Measurements from ENCODE around the gene IQSEC2.

The IQSEC2 gene

GRCh38 chrX:53286171-53286570 is 4.8 kb upstream of the IQSEC2 start:
- no peaks in the 10 kb centered on the region for H3K9me3 ChIP-seq (ENCODE audit: control insufficient read depth, insufficient read depth, low read depth, low read length)
- CTCF ChIA-PET = interaction anchor here (0.7 to 9.2 kb wide), 16 partner anchors 9 to 166 kb away, joined by 3 to 153 read pairs (median 4); no protein-coding TSS in a partner anchor
- H3K36me3 ChIP-seq (ENCODE audit: control insufficient read depth in 2 of 2, insufficient read depth in 1 of 2, low read length in 2 of 2) = no peaks in the 10 kb centered on the region
- H3K27ac ChIP-seq (ENCODE audit: extremely low read depth, low read depth, low read length) = no peak overlapping the region
- POLR2A ChIA-PET = interaction anchor here (2.0 kb wide), 1 partner anchor 61 kb away, joined by 5 read pairs; the partner anchor contains the start of gene KDM5C
- H3K4me3 ChIP-seq (ENCODE audit: low read depth, low read length) = no peak overlapping the region
- peaks cover 24% of the 10 kb centered on the region for H3K4me1 ChIP-seq (ENCODE audit: control insufficient read depth, insufficient read depth, low read length)
- no peak for TF ChIP-seq ZNF792 (tag by site-specific recombination; IDR thresholded peaks at IDR 0.05)
- TF ChIP-seq ZNF202 (tag by site-specific recombination; IDR thresholded peaks at IDR 0.05; ENCODE audit: borderline replicate concordance) = no peak
- TF ChIP-seq, protein P1, sequence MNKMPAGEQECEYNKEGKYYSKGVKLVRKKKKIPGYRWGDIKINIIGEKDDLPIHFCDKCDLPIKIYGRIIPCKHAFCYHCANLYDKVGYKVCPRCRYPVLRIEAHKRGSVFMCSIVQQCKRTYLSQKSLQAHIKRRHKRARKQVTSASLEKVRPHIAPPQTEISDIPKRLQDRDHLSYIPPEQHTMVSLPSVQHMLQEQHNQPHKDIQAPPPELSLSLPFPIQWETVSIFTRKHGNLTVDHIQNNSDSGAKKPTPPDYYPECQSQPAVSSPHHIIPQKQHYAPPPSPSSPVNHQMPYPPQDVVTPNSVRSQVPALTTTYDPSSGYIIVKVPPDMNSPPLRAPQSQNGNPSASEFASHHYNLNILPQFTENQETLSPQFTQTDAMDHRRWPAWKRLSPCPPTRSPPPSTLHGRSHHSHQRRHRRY (tag by site-specific recombination; IDR thresholded peaks at IDR 0.05) = no peak
- TF ChIP-seq MEIS1 (CRISPR knock-in tag; IDR thresholded peaks at IDR 0.05; ENCODE audit: borderline replicate concordance) = no peak
- no peak for TF ChIP-seq GLIS2 (tag by site-specific recombination; IDR thresholded peaks at IDR 0.05)
- no peak for TF ChIP-seq ZNF37A (tag by site-specific recombination; IDR thresholded peaks at IDR 0.05)
- no peak for TF ChIP-seq ZFP69B (tag by site-specific recombination; IDR thresholded peaks at IDR 0.05)
- TF ChIP-seq YY1 (tag by site-specific recombination; IDR thresholded peaks at IDR 0.05) = no peak
- no peak for TF ChIP-seq ZNF394 (tag by site-specific recombination; IDR thresholded peaks at IDR 0.05; ENCODE audit: borderline replicate concordance)
- TF ChIP-seq, protein P2, sequence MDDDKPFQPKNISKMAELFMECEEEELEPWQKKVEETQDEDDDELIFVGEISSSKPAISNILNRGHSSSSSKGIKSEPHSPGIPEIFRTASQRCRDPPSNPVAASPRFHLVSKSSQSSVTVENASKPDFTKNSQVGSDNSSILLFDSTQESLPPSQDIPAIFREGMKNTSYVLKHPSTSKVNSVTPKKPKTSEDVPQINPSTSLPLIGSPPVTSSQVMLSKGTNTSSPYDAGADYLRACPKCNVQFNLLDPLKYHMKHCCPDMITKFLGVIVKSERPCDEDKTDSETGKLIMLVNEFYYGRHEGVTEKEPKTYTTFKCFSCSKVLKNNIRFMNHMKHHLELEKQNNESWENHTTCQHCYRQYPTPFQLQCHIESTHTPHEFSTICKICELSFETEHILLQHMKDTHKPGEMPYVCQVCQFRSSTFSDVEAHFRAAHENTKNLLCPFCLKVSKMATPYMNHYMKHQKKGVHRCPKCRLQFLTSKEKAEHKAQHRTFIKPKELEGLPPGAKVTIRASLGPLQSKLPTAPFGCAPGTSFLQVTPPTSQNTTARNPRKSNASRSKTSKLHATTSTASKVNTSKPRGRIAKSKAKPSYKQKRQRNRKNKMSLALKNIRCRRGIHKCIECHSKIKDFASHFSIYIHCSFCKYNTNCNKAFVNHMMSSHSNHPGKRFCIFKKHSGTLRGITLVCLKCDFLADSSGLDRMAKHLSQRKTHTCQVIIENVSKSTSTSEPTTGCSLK (tag by site-specific recombination; IDR thresholded peaks at IDR 0.05) = no peak
- TF ChIP-seq ZNF596 (tag by site-specific recombination; IDR thresholded peaks at IDR 0.05) = no peak
- TF ChIP-seq ZNF580 (tag by site-specific recombination; IDR thresholded peaks at IDR 0.05) = no peak
- TF ChIP-seq ZBTB1 (tag by site-specific recombination; IDR thresholded peaks at IDR 0.05) = no peak
- no peak for TF ChIP-seq ZEB2 (tag by site-specific recombination; IDR thresholded peaks at IDR 0.05)
- no peak for TF ChIP-seq TRIM28 (IDR thresholded peaks at IDR 0.05; ENCODE audit: borderline replicate concordance, low read length)

- CTCF ChIA-PET = interaction anchor here (0.6 to 9.2 kb wide), 16 partner anchors 9 to 196 kb away, joined by 3 to 153 read pairs (median 5); no protein-coding TSS in a partner anchor
- Histone ChIP-seq H3K9me3 (ENCODE audit: control insufficient read depth, insufficient read depth, low read depth, low read length) (no peaks in the 10 kb centered on the region), H3K27ac (ENCODE audit: extremely low read depth, low read depth, low read length) (no peak overlapping the region), H3K4me1 (ENCODE audit: control insufficient read depth, insufficient read depth, low read length) (peaks cover 26% of the 10 kb centered on the region), H3K36me3 (ENCODE audit: control insufficient read depth in 2 of 2, insufficient read depth in 1 of 2, low read length in 2 of 2) (no peaks in the 10 kb centered on the region), H3K4me3 (ENCODE audit: low read depth, low read length) (no peak overlapping the region)
- POLR2A ChIA-PET = interaction anchor here (2.0 kb wide), 1 partner anchor 60 kb away, joined by 5 read pairs; the partner anchor contains the start of gene KDM5C
- no peak for TF ChIP-seq ZNF23 (tag by site-specific recombination; IDR thresholded peaks at IDR 0.05; ENCODE audit: borderline replicate concordance)
- no peak for TF ChIP-seq ZNF830 (tag by site-specific recombination; IDR thresholded peaks at IDR 0.05; ENCODE audit: low read depth)
- TF ChIP-seq ZNF391 (tag by site-specific recombination; IDR thresholded peaks at IDR 0.05; ENCODE audit: borderline replicate concordance, low read depth) = no peak
- no peak for TF ChIP-seq ZXDB (tag by site-specific recombination; IDR thresholded peaks at IDR 0.05)
- no peak for TF ChIP-seq ZNF596 (tag by site-specific recombination; IDR thresholded peaks at IDR 0.05)
Measured at GRCh38 chrX:53285591-53285990, 4.2 kb upstream of the IQSEC2 start.
